Keratinocyte (primary cell): ENCODE data around the gene INO80E. TPM values are rescaled to one million over a fixed set of nuclear protein-coding genes. Genes with fewer than 3 reads are reported as not detected.

ENCODE experiments used
- DNase-seq: peaks from one replicate; pipeline ENCODE4 v3.0.0-alpha.2; 2011; ENCODE audit warnings: low read depth, missing footprints, low spot score
- FAIRE-seq: peaks from 2 replicates; lab custom pipeline; 2011; peaks lifted over from hg19 to GRCh38; lab: Jason Lieb, UNC
- H2AFZ ChIP-seq: 2 replicates; pipeline ENCODE4 v1.6.0; 2012; ENCODE audit warnings: low read length, control low read depth, inconsistent platforms; ENCODE audit not compliant: control insufficient read depth
- H3K27ac ChIP-seq: 2 replicates; pipeline ENCODE4 v1.5.1; 2011; ENCODE audit warnings: low read length; ENCODE audit not compliant: control insufficient read depth, insufficient read depth
- H3K27me3 ChIP-seq: 3 replicates; pipeline ENCODE4 v1.6.0; 2011; ENCODE audit warnings: low read length; ENCODE audit not compliant: control insufficient read depth, insufficient read depth; ENCODE audit errors: extremely low read depth
- H3K36me3 ChIP-seq, 2 experiments: 2 replicates in 1 of 2; 3 replicates in 1 of 2; pipeline ENCODE4 v1.5.1; 2011; ENCODE audit warnings: low read length in 2 of 2, mild to moderate bottlenecking in 1 of 2; ENCODE audit not compliant: control insufficient read depth in 2 of 2, insufficient read depth in 2 of 2; ENCODE audit errors: extremely low read depth in 1 of 2
- H3K4me1 ChIP-seq: 3 replicates; pipeline ENCODE4 v1.5.1; 2011; ENCODE audit warnings: low read length; ENCODE audit not compliant: control insufficient read depth, insufficient read depth; ENCODE audit errors: extremely low read depth
- H3K4me2 ChIP-seq: 3 replicates; pipeline ENCODE4 v1.6.0; 2011; ENCODE audit warnings: low read depth, low read length; ENCODE audit not compliant: control insufficient read depth, insufficient read depth; ENCODE audit errors: extremely low read depth
- H3K4me3 ChIP-seq, 3 experiments: fragments of 200-600 bp in 1 of 3; sonication (generic) in 1 of 3; 2 replicates in 2 of 3; 3 replicates in 1 of 3; pipeline ENCODE4 v1.5.1; 2011 to 2016; ENCODE audit warnings: low read length in 3 of 3, mild to moderate bottlenecking in 3 of 3, control low read depth in 2 of 3, inconsistent platforms in 1 of 3, low read depth in 1 of 3, mixed read lengths in 1 of 3, mixed run types in 1 of 3, moderate library complexity in 1 of 3; ENCODE audit not compliant: control insufficient read depth in 2 of 3, insufficient read depth in 2 of 3; ENCODE audit errors: extremely low read depth in 1 of 3
- H3K79me2 ChIP-seq: 2 replicates; pipeline ENCODE4 v1.6.0; 2012; ENCODE audit warnings: low read length; ENCODE audit not compliant: control insufficient read depth, insufficient read depth
- H3K9ac ChIP-seq: 3 replicates; pipeline ENCODE4 v1.6.0; 2011; ENCODE audit warnings: low read length; ENCODE audit not compliant: control insufficient read depth, insufficient read depth; ENCODE audit errors: extremely low read depth
- H3K9me1 ChIP-seq: 3 replicates; pipeline ENCODE4 v1.6.0; 2011; ENCODE audit warnings: low read length; ENCODE audit not compliant: control insufficient read depth, insufficient read depth; ENCODE audit errors: extremely low read depth
- H3K9me3 ChIP-seq: 2 replicates; pipeline ENCODE4 v1.5.1; 2012; ENCODE audit warnings: low read depth, low read length; ENCODE audit not compliant: control insufficient read depth
- H4K20me1 ChIP-seq: 3 replicates; pipeline ENCODE4 v1.6.0; 2011; ENCODE audit warnings: low read length; ENCODE audit not compliant: control insufficient read depth, insufficient read depth; ENCODE audit errors: extremely low read depth
- CTCF ChIP-seq, 3 experiments: IDR thresholded peaks in 1 of 3; conservative IDR thresholded peaks in 1 of 3; optimal IDR thresholded peaks in 1 of 3; 2 replicates in 2 of 3; 3 replicates in 1 of 3; pipeline versions ENCODE3 to v1.5.1; 2011; ENCODE audit warnings: low read length in 3 of 3, mild to moderate bottlenecking in 3 of 3, moderate library complexity in 2 of 3, control low read depth in 1 of 3, inconsistent platforms in 1 of 3; ENCODE audit not compliant: insufficient read depth in 2 of 3; ENCODE audit errors: extremely low read depth in 1 of 3
- EZH2 ChIP-seq: IDR thresholded peaks from one replicate; pipeline ENCODE4 v1.6.1; 2012; ENCODE audit warnings: inconsistent platforms, mild to moderate bottlenecking, low read length, moderate library complexity
- dilution Hi-C: fragments of 300-500 bp; cut with MboI; formaldehyde crosslinking; loops from one replicate; pipeline ENCODE4 v1.7.0; 2020; ENCODE audit warnings: low sequenced_read_pairs; ENCODE audit not compliant: extremely low pct_ligation_motif_present
- polyA plus RNA-seq, 5 experiments: library from polyadenylated mRNA; depleted of rRNA in 3 of 5; stranded (reverse) in 3 of 5; stranded (forward) in 1 of 5; unstranded in 1 of 5; fragments of >200 nt; gene quantifications; 1 replicate in 1 of 5; 2 replicates in 3 of 5; 3 replicates in 1 of 5; pipeline versions ENCODE4 v1.2.1 to v1.2.3, GENCODE V29; 2011 to 2012; ENCODE audit warnings: missing spikeins in 2 of 5, low read depth in 1 of 5, low replicate concordance in 1 of 5

INO80E gene
- polyA plus RNA-seq, 1 donor (not counting 4 experiments of a cell fraction or from before 2014, with no cell fraction given) = 26.7 TPM

GRCh38 chr16:30032083-30032819 is 36.2 kb downstream of the INO80E start:
- Histone ChIP-seq H3K9me3 (no peaks in the 10 kb centered on the region), H3K4me3 (no peak overlapping the region), H3K27me3 (peaks cover 41% of the 10 kb centered on the region), H2AFZ (no peak overlapping the region), H3K4me1 (no peaks in the 10 kb centered on the region), H4K20me1 (no peaks in the 10 kb centered on the region), H3K9me1 (no peaks in the 10 kb centered on the region), H3K4me2 (no peak overlapping the region), H3K79me2 (no peaks in the 10 kb centered on the region), H3K27ac (no peak overlapping the region), H3K9ac (no peak overlapping the region), H3K36me3 (no peaks in the 10 kb centered on the region)
- DNase-seq (no peak), FAIRE-seq (no peak)
- dilution Hi-C loops = no loop called here
- no peak for TF ChIP-seq EZH2
- peak; percentile 65 to 93 (median 74) for TF ChIP-seq CTCF (optimal IDR thresholded peaks at IDR 0.05 in 1 of 3, IDR thresholded peaks at IDR 0.05 in 1 of 3, conservative IDR thresholded peaks at IDR 0.05 in 1 of 3; ENCODE audit: extremely low read depth in 1 of 3, insufficient read depth in 2 of 3, low read length in 3 of 3)

- dilution Hi-C loops = no loop called here
- Histone ChIP-seq H3K9me3 (no peaks in the 10 kb centered on the region), H3K4me3 (no peak overlapping the region), H3K4me1 (no peaks in the 10 kb centered on the region), H3K9me1 (no peaks in the 10 kb centered on the region), H3K27me3 (peaks cover 36% of the 10 kb centered on the region), H4K20me1 (no peaks in the 10 kb centered on the region), H3K79me2 (no peaks in the 10 kb centered on the region), H2AFZ (no peak overlapping the region), H3K4me2 (no peak overlapping the region), H3K36me3 (no peaks in the 10 kb centered on the region), H3K9ac (no peak overlapping the region), H3K27ac (no peak overlapping the region)
- no peak for TF ChIP-seq CTCF (optimal IDR thresholded peaks at IDR 0.05 in 1 of 3, IDR thresholded peaks at IDR 0.05 in 1 of 3, conservative IDR thresholded peaks at IDR 0.05 in 1 of 3; ENCODE audit: extremely low read depth in 1 of 3, insufficient read depth in 2 of 3, low read length in 3 of 3)
- no peak for TF ChIP-seq EZH2
- no peak for FAIRE-seq
- DNase-seq = no peak
Observed at GRCh38 chr16:30033270-30033669, 37.2 kb downstream of the INO80E start.
